ENCODE results near the gene C9orf43.
"Not testable (repeated sequence)": the region's sequence is repeated elsewhere in the genome, so short reads cannot be mapped to it uniquely, and the experiment has no call there.

C9orf43 gene

GRCh38 chr9:113393281-113393680 is 17.3 kb upstream of the C9orf43 start:
- Histone ChIP-seq H3K4me2 (no peak overlapping the region), H3K36me3 (peaks cover 72% of the 10 kb centered on the region), H4K20me1 (0 out of 2 replicates have a peak, but pooled peaks cover 2% of the 10 kb centered on the region), H3K4me1 (peaks cover 8% of the 10 kb centered on the region), H3K27ac (no peak overlapping the region), H3K9me3 (no peaks in the 10 kb centered on the region), H3K9ac (no peak overlapping the region), H3K27me3 (no peaks in the 10 kb centered on the region), H3K4me3 (no peak overlapping the region)
- no peak for TF ChIP-seq Cebpa-rat (IDR thresholded peaks at IDR 0.05)

GRCh38 chr9:113395000-113395861 is 15.3 kb upstream of the C9orf43 start:
- no peak for TF ChIP-seq Cebpa-rat (IDR thresholded peaks at IDR 0.05)

GRCh38 chr9:113397203-113397631 is 13.3 kb upstream of the C9orf43 start:
- H3K27ac ChIP-seq = no peak overlapping the region

More at GRCh38 chr9:113395000-113395861, 15.3 kb upstream of the C9orf43 start:
- Histone ChIP-seq H3K4me3 (no peak overlapping the region), H3K4me1 (peaks cover 21% of the 10 kb centered on the region), H3K9ac (no peak overlapping the region), H3K27ac (no peak overlapping the region), H3K4me2 (no peak overlapping the region), H4K20me1 (peaks cover 21% of the 10 kb centered on the region; the same call in 1 of the 2 replicates), H3K9me3 (no peaks in the 10 kb centered on the region), H3K36me3 (peaks cover 53% of the 10 kb centered on the region), H3K27me3 (no peaks in the 10 kb centered on the region)

GRCh38 chr9:113398796-113399195 is 11.8 kb upstream of the C9orf43 start:
- Histone ChIP-seq H3K9ac (no peak overlapping the region), H3K36me3 (peaks cover 18% of the 10 kb centered on the region; the same call in 1 of the 2 replicates), H3K27me3 (no peaks in the 10 kb centered on the region), H3K4me1 (peaks cover 32% of the 10 kb centered on the region), H3K4me3 (no peak overlapping the region), H3K9me3 (no peaks in the 10 kb centered on the region), H3K4me2 (no peak overlapping the region), H4K20me1 (peaks cover 23% of the 10 kb centered on the region; the same call in 1 of the 2 replicates), H3K27ac (no peak overlapping the region)
- no peak for TF ChIP-seq Cebpa-rat (IDR thresholded peaks at IDR 0.05)

More at GRCh38 chr9:113397203-113397631, 13.3 kb upstream of the C9orf43 start:
- H3K9ac ChIP-seq = no peak overlapping the region
- H3K4me1 ChIP-seq = peaks cover 32% of the 10 kb centered on the region
- H3K36me3 ChIP-seq = peaks cover 33% of the 10 kb centered on the region
- no peak overlapping the region for H3K4me2 ChIP-seq
- peaks cover 23% of the 10 kb centered on the region; the same call in 1 of the 2 replicates for H4K20me1 ChIP-seq
- no peak for TF ChIP-seq Cebpa-rat (IDR thresholded peaks at IDR 0.05)
- H3K9me3 ChIP-seq = no peaks in the 10 kb centered on the region
- H3K4me3 ChIP-seq = no peak overlapping the region
- H3K27me3 ChIP-seq = no peaks in the 10 kb centered on the region

- peaks cover 23% of the 10 kb centered on the region; the same call in 1 of the 2 replicates for H4K20me1 ChIP-seq
- H3K9ac ChIP-seq = peak overlapping the region; percentile 83; the same call in 1 of the 2 replicates
- peak overlapping the region; percentile 89 for H3K4me2 ChIP-seq
- no peak for TF ChIP-seq Cebpa-rat (IDR thresholded peaks at IDR 0.05)
- peak overlapping the region; percentile 92; the same call in 1 of the 2 replicates for H3K4me3 ChIP-seq
- no peaks in the 10 kb centered on the region for H3K27me3 ChIP-seq
- peaks cover 39% of the 10 kb centered on the region for H3K4me1 ChIP-seq
- no peak overlapping the region for H3K27ac ChIP-seq
- H3K36me3 ChIP-seq = peaks cover 18% of the 10 kb centered on the region; the same call in 1 of the 2 replicates
- H3K9me3 ChIP-seq = no peaks in the 10 kb centered on the region
Measured at GRCh38 chr9:113399646-113400200, 10.8 kb upstream of the C9orf43 start.

GRCh38 chr9:113401027-113401792 is 9.3 kb upstream of the C9orf43 start, which contains the start of gene ALAD:
TSS of gene ALAD (minus strand) at chr9:113401284. CDS start at chr9:113393559, 7,725 bp downstream.
- no peaks in the 10 kb centered on the region for H3K27me3 ChIP-seq
- peak within 1 kb of the TSS; percentile 92 for H3K4me3 ChIP-seq
- H3K9me3 ChIP-seq = no peaks in the 10 kb centered on the region
- peaks cover 23% of the 10 kb centered on the region; the same call in 1 of the 2 replicates for H4K20me1 ChIP-seq
- H3K9ac ChIP-seq = peak within 1 kb of the TSS; percentile 83
- peaks cover 54% of the 10 kb centered on the region for H3K4me1 ChIP-seq
- no peak for TF ChIP-seq Cebpa-rat (IDR thresholded peaks at IDR 0.05)
- H3K27ac ChIP-seq = peak within 1 kb of the TSS; percentile 64
- H3K4me2 ChIP-seq = peak within 1 kb of the TSS; percentile 89
- H3K36me3 ChIP-seq = 0 out of 2 replicates have a peak, but pooled peaks cover 8% of the 10 kb centered on the region

- no peak for TF ChIP-seq Cebpa-rat (IDR thresholded peaks at IDR 0.05)
- Histone ChIP-seq H3K27me3 (no peaks in the 10 kb centered on the region), H3K36me3 (peaks cover 16% of the 10 kb centered on the region), H3K4me3 (no peak overlapping the region), H3K27ac (no peak overlapping the region), H3K4me1 (peaks cover 72% of the 10 kb centered on the region), H3K9ac (no peak overlapping the region), H3K9me3 (no peaks in the 10 kb centered on the region), H3K4me2 (no peak overlapping the region), H4K20me1 (peaks cover 29% of the 10 kb centered on the region; the same call in 1 of the 2 replicates)
Measured at GRCh38 chr9:113403646-113404045, 6.9 kb upstream of the C9orf43 start.

- H3K4me2 ChIP-seq, H3K9me3 ChIP-seq, H3K27me3 ChIP-seq, H3K4me3 ChIP-seq, H3K9ac ChIP-seq, H3K27ac ChIP-seq: not testable (repeated sequence)
- Histone ChIP-seq H3K36me3 (peaks cover 22% of the 10 kb centered on the region), H3K4me1 (peaks cover 61% of the 10 kb centered on the region), H4K20me1 (peaks cover 20% of the 10 kb centered on the region; the same call in 1 of the 2 replicates)
Measured at GRCh38 chr9:113406353-113406752, 4.2 kb upstream of the C9orf43 start.

GRCh38 chr9:113406873-113407511 is 3.6 kb upstream of the C9orf43 start:
- H3K27me3 ChIP-seq, H3K27ac ChIP-seq, H3K9me3 ChIP-seq, H3K4me3 ChIP-seq: not testable (repeated sequence)
- Histone ChIP-seq H3K9ac (peak overlapping the region; percentile 98; the same call in 1 of the 2 replicates), H3K36me3 (peaks cover 22% of the 10 kb centered on the region), H4K20me1 (peaks cover 20% of the 10 kb centered on the region; the same call in 1 of the 2 replicates), H3K4me2 (peak overlapping the region; percentile 85), H3K4me1 (peaks cover 61% of the 10 kb centered on the region)
